Activated T-cell treated with anti-CD3 and anti-CD28 coated beads, Interleukin-2, amount 50 U/mL, for 72 hours (primary cell): ENCODE measurements around the gene DNAH1. TPM values are rescaled to one million over a fixed set of nuclear protein-coding genes. Genes with fewer than 3 reads are reported as not detected.

Experiments used
- ATAC-seq, 2 donors: fragments of 150-1000 bp; cut with Tn5 transposase; replicated peaks in 1 of 2; 2 replicates each; pipeline ENCODE4 v1.10.0; 2021; ENCODE audit warnings: moderate library complexity in 2 of 2, mild to moderate bottlenecking in 1 of 2
- DNase-seq, 2 donors: peaks; one replicate each; pipeline ENCODE4 v3.0.0; 2021 to 2022; ENCODE audit warnings: mixed read lengths in 1 of 2
- H3K27ac Mint-ChIP-seq: one replicate; pipeline ENCODE4 v1.8.0; 2022; ENCODE audit warnings: mild to moderate bottlenecking, moderate library complexity, mixed read lengths
- H3K27me3 Mint-ChIP-seq: one replicate; pipeline ENCODE4 v1.8.0; 2022; ENCODE audit warnings: low read depth, mixed read lengths
- H3K36me3 Mint-ChIP-seq, 2 donors: one replicate each; pipeline ENCODE4 v1.8.0; 2022; ENCODE audit warnings: mixed read lengths in 2 of 2, mild to moderate bottlenecking in 1 of 2; ENCODE audit not compliant: insufficient read depth in 2 of 2
- H3K4me1 Mint-ChIP-seq: one replicate; pipeline ENCODE4 v1.8.0; 2022; ENCODE audit warnings: low read depth, mixed read lengths
- H3K4me3 Mint-ChIP-seq, 2 donors: one replicate each; pipeline ENCODE4 v1.8.0; 2022; ENCODE audit warnings: mild to moderate bottlenecking in 2 of 2, mixed read lengths in 2 of 2, moderate library complexity in 2 of 2
- H3K9me3 Mint-ChIP-seq, 2 donors: one replicate each; pipeline ENCODE4 v1.8.0; 2022; ENCODE audit warnings: mixed read lengths in 2 of 2
- total RNA-seq, 2 donors: library from RNA; stranded (reverse); gene quantifications; one replicate each; pipeline ENCODE4 v1.2.3, GENCODE V29; 2022

DNAH1 gene
- total RNA-seq, 2 donors from 2014 or later: 31.4 to 32.4 TPM

DNA sequence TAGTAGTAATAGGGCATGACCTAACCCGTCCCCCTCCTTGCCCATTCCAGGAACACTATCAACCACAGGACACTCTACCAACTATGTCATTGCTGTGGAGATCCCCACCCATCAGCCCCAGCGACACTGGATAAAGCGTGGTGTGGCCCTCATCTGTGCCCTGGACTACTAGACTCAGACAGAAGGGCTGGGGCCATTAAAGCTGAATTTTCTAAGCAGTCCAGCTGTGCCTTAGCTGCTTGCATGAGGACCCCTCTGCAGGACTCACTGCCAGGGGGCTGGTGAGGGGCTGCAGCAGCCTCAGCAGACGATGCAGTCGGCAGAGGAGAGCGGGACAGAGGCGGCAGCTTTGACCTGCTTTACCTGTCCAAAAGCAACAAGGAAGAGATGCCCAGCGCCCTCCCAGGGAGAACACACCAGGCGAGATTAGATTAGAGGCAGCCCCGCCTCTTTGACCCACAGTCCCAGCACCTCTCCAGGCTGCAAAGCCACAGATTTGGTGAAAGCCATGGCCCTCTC lies 84.2 kb downstream of the DNAH1 start:
- no peak overlapping the region for H3K27ac Mint-ChIP-seq
- peaks cover 1 to 5% of the 10 kb centered on the region in 2 donors for H3K36me3 Mint-ChIP-seq
- ATAC-seq (no peak), DNase-seq (no peak)
- H3K9me3 Mint-ChIP-seq: no peaks in the 10 kb centered on the region
- H3K27me3 Mint-ChIP-seq: no peaks in the 10 kb centered on the region
- H3K4me1 Mint-ChIP-seq: no peaks in the 10 kb centered on the region
- H3K4me3 Mint-ChIP-seq: no peak overlapping the region

DNA sequence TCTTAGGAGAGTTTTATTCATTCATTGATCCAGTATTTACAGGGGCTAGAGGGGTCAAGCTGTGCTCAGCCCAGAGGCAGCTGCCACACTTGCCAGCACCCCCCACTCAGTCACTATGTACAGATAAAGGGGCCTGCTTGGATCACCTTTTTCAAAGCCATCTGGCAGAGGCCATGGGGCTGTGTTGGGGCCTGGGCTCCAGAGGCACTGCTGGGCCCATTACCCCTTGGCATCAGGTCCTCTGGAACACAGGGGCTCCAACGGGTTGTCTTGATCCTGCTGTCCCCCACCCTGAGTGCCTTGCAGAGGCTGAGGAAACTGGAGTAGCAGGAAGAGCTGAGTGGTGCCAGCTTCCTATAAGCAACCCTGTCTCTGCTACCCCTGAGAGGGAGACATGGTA lies 84.9 kb downstream of the DNAH1 start:
- H3K4me1 Mint-ChIP-seq: no peaks in the 10 kb centered on the region
- no peaks in the 10 kb centered on the region for H3K9me3 Mint-ChIP-seq
- DNase-seq (no peak), ATAC-seq (no peak)
- H3K4me3 Mint-ChIP-seq: no peak overlapping the region
- peaks cover 1 to 6% of the 10 kb centered on the region in 2 donors for H3K36me3 Mint-ChIP-seq
- H3K27ac Mint-ChIP-seq: peak overlapping the region; percentile 48
- no peaks in the 10 kb centered on the region for H3K27me3 Mint-ChIP-seq

DNA sequence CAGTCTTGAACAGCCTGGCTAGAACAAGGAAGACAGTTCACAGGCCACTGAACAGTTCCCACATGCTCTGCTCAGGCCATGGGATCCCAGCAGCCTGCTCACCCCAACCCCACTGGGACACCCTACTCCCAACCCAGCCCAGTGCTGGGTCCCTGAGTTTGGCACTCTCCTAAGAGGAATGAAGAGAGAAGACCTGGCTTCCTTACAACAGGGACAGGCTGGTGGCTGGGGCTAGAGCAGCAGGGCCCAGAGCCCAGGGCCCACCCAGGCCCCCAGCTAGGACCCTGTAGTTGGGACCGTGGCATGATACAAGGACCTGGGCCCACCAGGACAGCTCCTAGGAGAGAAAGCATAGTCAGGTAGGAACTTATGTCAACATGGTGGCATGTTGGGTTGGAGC lies 85.4 kb downstream of the DNAH1 start:
- H3K36me3 Mint-ChIP-seq: peaks cover 1 to 6% of the 10 kb centered on the region in 2 donors
- peak overlapping the region; percentile 48 for H3K27ac Mint-ChIP-seq

DNA sequence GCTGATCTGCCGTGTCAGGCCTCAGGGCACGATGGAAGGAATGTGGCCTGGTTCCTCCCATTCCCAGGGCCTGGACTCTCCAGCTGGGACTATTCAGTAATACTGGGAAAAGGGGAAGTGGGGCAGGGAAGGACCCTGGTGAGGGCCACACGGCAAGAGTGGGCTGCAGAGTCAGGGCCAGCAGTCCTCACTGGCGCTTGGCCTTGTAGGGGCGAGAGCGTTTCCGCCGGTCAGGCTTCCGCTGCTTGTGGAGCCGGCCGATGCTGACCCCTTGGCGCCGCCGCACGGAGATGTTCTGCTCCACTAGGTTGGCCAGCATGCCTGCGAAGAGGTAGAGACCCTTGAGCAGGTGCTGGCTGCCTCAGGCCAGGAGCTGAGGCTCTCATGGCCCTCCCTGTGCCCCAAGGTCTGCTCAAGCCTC lies 86.0 kb downstream of the DNAH1 start:
- ATAC-seq: no peak
- Mint-ChIP-seq H3K27ac (no peak overlapping the region), H3K9me3 (no peaks in the 10 kb centered on the region)

More for the DNA sequence above, 85.4 kb downstream of the DNAH1 start:
- Mint-ChIP-seq H3K9me3 (no peaks in the 10 kb centered on the region), H3K27me3 (no peaks in the 10 kb centered on the region), H3K4me1 (no peaks in the 10 kb centered on the region), H3K4me3 (no peak overlapping the region)
- ATAC-seq: no peak
- no peak for DNase-seq

DNA sequence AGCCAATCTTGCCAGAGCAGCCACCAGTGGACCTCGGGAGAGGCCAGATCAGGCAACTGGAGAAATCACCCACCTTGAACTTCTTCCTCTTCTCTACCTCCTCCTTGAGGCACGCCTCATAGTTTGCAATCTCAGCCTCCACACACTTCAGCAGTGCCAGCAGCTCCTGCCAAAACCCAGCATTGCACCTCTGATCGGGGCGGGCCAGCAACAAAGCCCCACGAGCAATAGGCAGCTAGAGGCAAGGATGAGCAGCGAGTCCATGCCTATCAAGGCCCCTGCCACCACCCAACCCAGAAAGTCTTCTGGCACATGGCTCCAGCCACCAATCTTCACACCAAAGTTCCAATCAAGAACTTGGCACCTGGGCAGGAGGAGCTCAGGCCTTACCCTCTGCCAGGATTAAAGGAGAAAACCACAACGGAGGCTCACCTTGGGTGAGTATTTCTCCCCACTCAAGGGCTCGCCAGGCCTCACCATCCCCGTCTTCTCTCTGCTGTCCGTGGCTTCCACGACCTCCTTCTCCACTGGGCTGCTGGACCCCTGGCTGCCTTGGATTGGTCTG lies 86.7 kb downstream of the DNAH1 start:
- no peak overlapping the region for H3K27ac Mint-ChIP-seq

More for the DNA sequence above, 86.0 kb downstream of the DNAH1 start:
- DNase-seq: no peak
- Mint-ChIP-seq H3K4me3 (no peak overlapping the region), H3K27me3 (no peaks in the 10 kb centered on the region), H3K4me1 (no peaks in the 10 kb centered on the region), H3K36me3 (peaks cover 3 to 7% of the 10 kb centered on the region in 2 donors)

DNA sequence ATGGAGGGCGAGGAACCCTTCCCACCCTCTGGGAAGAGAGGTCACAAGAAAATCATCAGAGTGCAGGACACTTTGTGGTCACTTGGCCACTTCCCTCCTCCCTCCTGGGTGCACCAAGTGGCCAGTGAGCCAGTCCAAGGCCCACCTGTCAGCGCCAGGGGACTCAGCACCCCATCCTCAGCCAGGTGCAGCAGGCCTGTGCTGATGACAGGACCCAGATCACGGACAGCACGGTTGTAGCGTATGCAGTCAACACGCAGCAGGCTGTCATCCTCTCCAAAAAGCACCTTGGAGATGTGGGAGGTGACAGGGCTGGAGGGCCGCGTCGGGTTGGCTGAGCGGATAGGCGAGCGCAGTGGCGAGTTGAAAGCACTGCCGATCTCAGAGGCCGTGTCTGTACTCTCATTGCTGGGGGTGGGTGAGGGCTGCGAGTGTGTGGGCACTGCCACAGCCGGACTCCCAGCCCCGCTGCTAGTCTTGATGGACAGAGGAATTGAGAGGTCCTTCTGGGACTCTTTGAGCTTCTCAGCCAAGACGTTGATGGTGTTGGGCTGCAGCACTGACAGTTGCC lies 87.2 kb downstream of the DNAH1 start:
- peaks cover 5 to 13% of the 10 kb centered on the region in 2 donors for H3K36me3 Mint-ChIP-seq
- H3K4me3 Mint-ChIP-seq: no peak overlapping the region
- H3K27me3 Mint-ChIP-seq: no peaks in the 10 kb centered on the region
- H3K9me3 Mint-ChIP-seq: no peaks in the 10 kb centered on the region
- peaks cover 11% of the 10 kb centered on the region for H3K4me1 Mint-ChIP-seq
- H3K27ac Mint-ChIP-seq: no peak overlapping the region
- no peak for DNase-seq
- no peak for ATAC-seq

More for the DNA sequence above, 86.7 kb downstream of the DNAH1 start:
- H3K9me3 Mint-ChIP-seq: no peaks in the 10 kb centered on the region
- DNase-seq (no peak), ATAC-seq (no peak)
- H3K4me1 Mint-ChIP-seq: peaks cover 5% of the 10 kb centered on the region
- no peak overlapping the region for H3K4me3 Mint-ChIP-seq
- H3K36me3 Mint-ChIP-seq: peaks cover 3 to 9% of the 10 kb centered on the region in 2 donors
- H3K27me3 Mint-ChIP-seq: no peaks in the 10 kb centered on the region

DNA sequence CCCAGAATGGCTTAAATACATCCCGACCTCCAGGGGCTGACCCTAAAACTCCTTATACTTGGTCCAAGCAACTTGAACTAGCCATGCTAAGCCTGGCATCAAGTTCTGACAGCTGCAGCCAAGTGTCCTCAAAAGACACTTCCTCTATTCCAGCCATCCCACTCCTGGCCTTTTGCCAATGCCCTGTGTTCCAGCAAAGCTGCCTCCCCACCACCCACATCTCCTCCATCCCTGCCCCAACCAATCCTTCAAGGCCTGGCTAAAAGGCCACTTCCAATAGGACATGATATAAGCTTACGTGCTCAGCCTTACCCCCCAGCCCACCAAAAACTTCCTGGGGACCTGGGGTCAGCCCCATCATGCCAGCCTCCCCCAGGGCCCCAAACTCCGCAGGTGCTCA lies 87.8 kb downstream of the DNAH1 start:
- Mint-ChIP-seq H3K4me3 (no peak overlapping the region), H3K27ac (no peak overlapping the region), H3K27me3 (no peaks in the 10 kb centered on the region), H3K4me1 (peaks cover 17% of the 10 kb centered on the region), H3K36me3 (peaks cover 5 to 13% of the 10 kb centered on the region in 2 donors), H3K9me3 (no peaks in the 10 kb centered on the region)
- ATAC-seq (no peak), DNase-seq (no peak)

DNA sequence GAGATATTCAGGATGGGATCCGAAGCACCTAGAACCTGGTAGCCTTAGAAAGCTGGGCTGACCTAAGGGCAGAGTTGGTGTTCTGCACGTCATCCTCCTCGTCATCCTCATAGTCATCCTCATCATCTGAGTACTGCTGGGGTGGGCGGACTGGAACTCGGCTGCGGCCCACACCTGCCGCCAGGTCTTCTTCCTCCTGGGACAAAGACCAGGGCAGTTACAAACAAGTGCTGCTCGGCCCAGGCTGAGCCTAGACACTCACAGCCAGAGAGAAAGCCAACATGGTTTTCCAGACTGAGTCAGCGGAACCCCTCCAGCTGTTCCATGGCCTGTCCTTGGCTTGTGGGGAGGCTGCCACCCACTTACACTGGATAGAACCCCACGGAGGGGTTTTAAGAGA lies 88.3 kb downstream of the DNAH1 start:
- Mint-ChIP-seq H3K36me3 (peaks cover 5 to 13% of the 10 kb centered on the region in 2 donors), H3K27me3 (no peaks in the 10 kb centered on the region), H3K9me3 (no peaks in the 10 kb centered on the region), H3K27ac (no peak overlapping the region), H3K4me1 (peaks cover 20% of the 10 kb centered on the region), H3K4me3 (no peak overlapping the region)
- DNase-seq: no peak
- no peak for ATAC-seq

DNA sequence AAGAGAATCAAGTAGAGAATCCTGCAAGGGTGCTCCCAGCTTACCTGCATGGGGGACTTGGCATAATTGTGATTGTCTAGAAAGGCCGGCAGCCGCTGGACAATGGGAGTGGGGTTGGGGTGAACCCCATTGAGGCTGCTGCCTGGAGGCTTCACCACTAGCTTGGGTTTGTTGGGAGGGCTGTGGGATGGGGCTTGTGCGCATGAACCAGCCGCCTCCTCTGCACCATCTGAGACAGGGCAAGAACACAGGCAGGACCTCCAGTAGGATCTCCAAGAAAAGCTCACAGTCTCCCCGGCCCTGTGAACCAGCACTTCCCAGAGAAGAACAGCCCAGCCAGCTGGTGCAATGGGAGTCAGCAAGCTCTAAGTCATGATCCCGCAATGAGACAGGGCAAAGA lies 88.9 kb downstream of the DNAH1 start:
- H3K9me3 Mint-ChIP-seq: no peaks in the 10 kb centered on the region
- H3K27ac Mint-ChIP-seq: peak overlapping the region; percentile 31
- DNase-seq: no peak
- H3K27me3 Mint-ChIP-seq: no peaks in the 10 kb centered on the region
- peaks cover 5 to 13% of the 10 kb centered on the region in 2 donors for H3K36me3 Mint-ChIP-seq
- no peak overlapping the region for H3K4me3 Mint-ChIP-seq
- peaks cover 20% of the 10 kb centered on the region for H3K4me1 Mint-ChIP-seq
- no peak for ATAC-seq

DNA sequence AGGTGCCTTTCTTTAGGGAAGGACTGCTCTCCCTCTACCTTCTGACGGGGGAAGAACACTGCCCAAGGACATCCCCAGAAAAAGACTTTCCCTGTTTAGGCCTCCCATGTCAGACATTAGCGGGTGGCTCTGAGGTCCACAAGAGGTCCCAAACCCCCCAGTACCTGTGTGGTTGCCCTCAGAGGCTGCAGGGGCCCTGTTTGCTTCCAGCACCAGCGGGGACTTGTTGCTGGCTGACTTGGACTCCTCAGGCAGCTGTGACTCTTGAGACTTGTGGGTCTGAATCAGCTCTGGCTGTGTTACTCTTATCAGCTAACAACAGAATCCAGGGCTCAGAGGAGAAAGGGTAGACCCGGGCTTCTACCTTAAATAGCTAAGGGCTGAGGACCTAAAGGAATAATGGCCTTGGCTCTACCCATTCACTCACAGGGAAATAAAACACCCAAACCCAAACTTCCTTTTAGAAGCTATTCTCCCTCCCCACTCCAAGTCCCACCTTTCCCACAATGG lies 89.5 kb downstream of the DNAH1 start:
- no peak overlapping the region for H3K4me3 Mint-ChIP-seq
- peaks cover 20% of the 10 kb centered on the region for H3K4me1 Mint-ChIP-seq
- no peak for ATAC-seq

DNA sequence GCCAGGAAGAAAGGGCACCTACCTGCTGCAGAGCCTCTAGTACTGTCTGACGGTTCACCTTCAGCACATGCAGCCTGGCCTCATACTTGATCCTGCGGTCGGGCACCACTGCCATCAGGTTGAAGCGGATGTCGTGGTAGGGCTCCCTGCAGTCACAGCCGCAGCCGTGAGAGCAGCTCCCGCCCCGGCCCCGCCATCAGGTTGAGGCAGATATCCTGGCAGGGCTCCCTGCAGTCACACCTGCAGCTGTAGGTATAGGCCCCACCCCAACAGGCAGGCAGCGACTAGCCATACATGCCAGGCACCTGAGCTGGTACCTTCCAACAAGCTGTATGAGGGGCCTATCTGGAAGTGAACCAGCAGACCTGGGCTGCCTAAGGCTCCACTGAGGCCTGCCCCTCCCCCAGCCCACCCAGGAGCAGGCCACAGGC lies 90.1 kb downstream of the DNAH1 start:
- no peaks in the 10 kb centered on the region for H3K27me3 Mint-ChIP-seq
- H3K27ac Mint-ChIP-seq: no peak overlapping the region
- peaks cover 25% of the 10 kb centered on the region for H3K4me1 Mint-ChIP-seq
- no peaks in the 10 kb centered on the region for H3K9me3 Mint-ChIP-seq
- peaks cover 7 to 12% of the 10 kb centered on the region in 2 donors for H3K36me3 Mint-ChIP-seq
- no peak overlapping the region for H3K4me3 Mint-ChIP-seq
- no peak for DNase-seq
- no peak for ATAC-seq

More for the DNA sequence above, 89.5 kb downstream of the DNAH1 start:
- Mint-ChIP-seq H3K9me3 (no peaks in the 10 kb centered on the region), H3K36me3 (peaks cover 5 to 13% of the 10 kb centered on the region in 2 donors), H3K27ac (no peak overlapping the region), H3K27me3 (no peaks in the 10 kb centered on the region)
- DNase-seq: no peak

DNA sequence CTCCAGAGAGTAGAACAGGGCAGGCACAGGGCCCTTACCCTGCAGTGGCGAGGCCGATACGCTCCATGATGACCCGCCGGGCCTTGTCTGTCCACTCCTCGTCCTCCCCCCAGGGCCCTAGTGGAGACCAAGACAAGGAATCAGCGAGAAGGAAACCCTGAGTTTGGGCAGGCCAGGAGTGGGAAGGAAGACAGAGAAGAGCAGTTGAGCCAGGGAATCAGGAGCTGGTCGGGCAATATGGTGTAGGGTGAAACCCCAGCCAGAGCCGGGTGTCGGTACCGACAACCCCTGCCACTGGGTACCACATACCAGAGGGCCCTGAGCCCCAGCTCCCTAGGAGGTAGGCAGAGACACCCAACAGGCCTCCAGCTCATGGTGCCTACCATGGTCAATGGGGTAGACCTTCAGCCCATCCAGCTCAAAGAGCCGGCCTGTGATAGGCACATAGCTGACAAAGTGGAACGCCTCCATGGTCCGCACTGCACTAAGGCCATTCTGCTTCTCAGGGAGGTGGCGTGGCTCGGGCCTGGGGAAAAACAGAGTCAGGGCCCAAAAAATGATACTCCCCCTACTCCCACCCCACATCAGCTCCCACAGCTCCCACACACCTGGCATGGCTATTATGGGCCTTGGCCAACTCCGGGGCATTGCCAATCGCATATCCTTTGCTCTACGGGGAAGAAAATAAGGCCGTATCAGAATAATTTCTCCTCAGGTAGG lies 90.8 kb downstream of the DNAH1 start:
- DNase-seq: no peak
- Mint-ChIP-seq H3K4me1 (peaks cover 32% of the 10 kb centered on the region), H3K27ac (no peak overlapping the region), H3K27me3 (no peaks in the 10 kb centered on the region), H3K9me3 (no peaks in the 10 kb centered on the region), H3K4me3 (no peak overlapping the region), H3K36me3 (peaks cover 7 to 12% of the 10 kb centered on the region in 2 donors)
- no peak for ATAC-seq

DNA sequence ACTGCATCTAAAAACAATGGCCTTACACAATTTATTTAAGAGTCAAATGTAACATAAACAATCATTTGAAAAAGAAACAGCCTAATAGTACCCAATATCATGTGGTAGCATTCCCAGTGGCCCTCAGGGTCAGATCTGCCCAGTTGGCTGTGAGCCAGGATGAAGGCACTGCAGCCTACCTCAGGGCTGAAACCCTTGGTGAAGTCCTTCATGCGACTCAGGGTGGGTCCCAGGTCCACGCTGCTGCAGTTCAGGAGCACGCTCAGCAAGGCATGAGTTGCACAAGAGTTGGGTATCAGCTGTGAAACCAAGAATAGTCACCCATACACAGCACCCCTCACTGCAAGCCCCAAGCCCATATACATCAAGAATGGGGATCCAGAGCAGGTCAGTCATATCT lies 91.7 kb downstream of the DNAH1 start:
- peak overlapping the region; percentile 90 for H3K27ac Mint-ChIP-seq
- DNase-seq (no peak), ATAC-seq (no peak)
- H3K36me3 Mint-ChIP-seq: peaks cover 7 to 12% of the 10 kb centered on the region in 2 donors
- H3K4me1 Mint-ChIP-seq: peaks cover 39% of the 10 kb centered on the region
- peak overlapping the region; percentile 95 to 99 for H3K4me3 Mint-ChIP-seq
- H3K27me3 Mint-ChIP-seq: no peaks in the 10 kb centered on the region
- H3K9me3 Mint-ChIP-seq: no peaks in the 10 kb centered on the region
